Stimulated activated CD8-positive, alpha-beta memory T cell treated with anti-CD3 and anti-CD28 coated beads, Interleukin-4, amount 100 ng/mL, for 48 hours (primary cell): ENCODE measurements around the gene HAAO.

Experiments
- DNase-seq: peaks from one replicate; pipeline ENCODE4 v3.0.0-alpha.2; 2020

Gene HAAO

GRCh38 chr2:42792087-42792582 lies 248 bp downstream of the HAAO start:
- no peak for DNase-seq

GRCh38 chr2:42791606-42792005 lies 777 bp downstream of the HAAO start:
- DNase-seq: no peak

- DNase-seq: no peak
Observed at GRCh38 chr2:42789751-42790150, 2.6 kb downstream of the HAAO start.

- peak; percentile 17 for DNase-seq
Observed at GRCh38 chr2:42788882-42789281, 3.5 kb downstream of the HAAO start.

DNA sequence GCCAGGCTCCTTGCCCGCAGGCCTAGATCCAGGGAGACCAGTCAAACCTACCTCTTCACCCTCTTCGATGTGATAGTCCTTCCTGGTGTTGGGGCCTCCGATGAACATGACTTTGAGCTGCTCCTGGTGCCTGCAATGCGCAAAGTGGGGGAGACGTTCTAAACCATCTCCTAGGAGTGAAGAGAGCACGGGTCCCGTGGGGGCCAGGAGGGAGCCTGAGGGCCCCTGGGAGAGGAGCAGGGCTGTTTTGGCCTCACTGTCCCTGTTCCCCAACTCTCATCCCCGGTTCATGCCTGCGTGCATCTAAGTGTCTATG lies 3.9 kb downstream of the HAAO start:
- DNase-seq: peak; percentile 13

DNA sequence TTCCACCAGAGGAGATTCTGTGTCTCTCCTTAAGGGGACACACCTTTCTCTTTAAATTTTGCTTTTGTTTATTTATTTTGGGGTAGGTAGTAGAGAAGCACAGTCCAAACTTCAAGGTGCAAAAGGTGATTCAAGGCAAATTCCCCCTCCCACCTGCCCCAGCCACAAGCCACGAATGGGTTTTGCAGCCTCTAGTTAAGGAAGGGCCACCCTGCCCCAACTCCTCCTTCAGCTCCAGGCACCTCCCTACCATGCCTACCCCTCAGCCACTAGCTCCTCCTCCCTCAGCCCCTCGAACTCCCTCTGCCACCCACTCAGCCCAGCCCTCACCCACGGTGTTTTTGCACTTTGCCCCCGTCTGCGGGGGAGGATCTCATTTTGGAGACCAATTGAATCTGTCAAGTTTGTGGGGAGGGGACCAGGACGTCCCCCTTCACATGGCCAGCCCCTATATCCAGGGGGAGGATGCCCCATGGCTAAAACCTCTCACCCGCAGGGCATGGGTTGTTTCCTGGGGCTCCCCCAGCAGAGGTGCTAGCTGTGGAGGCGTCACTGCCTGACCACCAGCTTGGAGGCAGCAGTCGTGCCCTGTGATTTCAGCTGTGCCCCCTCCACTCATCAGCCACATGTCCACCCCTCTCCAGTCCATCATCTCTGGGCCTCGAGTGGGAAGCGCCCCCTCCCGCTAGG lies 4.5 kb downstream of the HAAO start:
- peak; percentile 27 for DNase-seq

GRCh38 chr2:42787424-42787787 lies 5.0 kb downstream of the HAAO start:
- DNase-seq: peak; percentile 19

- peak; percentile 16 for DNase-seq
Observed at GRCh38 chr2:42786561-42787345, 5.6 kb downstream of the HAAO start.

- DNase-seq: peak; percentile 13
Observed at GRCh38 chr2:42784204-42784880, 8.0 kb downstream of the HAAO start.

DNA sequence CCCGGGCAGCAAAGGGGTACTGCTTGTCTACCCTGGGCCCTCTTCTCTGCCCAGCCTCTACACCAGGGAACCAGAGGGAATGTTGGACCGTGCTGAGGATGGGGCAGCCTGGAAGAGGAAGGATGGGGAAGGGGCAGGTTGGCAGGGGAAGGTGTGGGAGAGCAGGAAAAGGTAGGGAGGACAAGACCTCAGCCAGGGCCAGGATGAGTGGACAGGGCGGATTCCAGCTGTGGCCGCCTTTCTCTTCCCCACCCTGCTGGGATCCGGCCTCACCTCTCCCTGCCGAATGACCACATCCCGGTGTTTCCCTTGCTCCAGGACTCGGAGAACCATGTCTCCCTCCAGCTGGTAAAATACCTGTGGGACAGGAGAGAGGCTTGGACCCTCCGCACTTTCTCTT lies 8.9 kb downstream of the HAAO start:
- no peak for DNase-seq

GRCh38 chr2:42781181-42781580 lies 11.2 kb downstream of the HAAO start:
- no peak for DNase-seq

GRCh38 chr2:42777883-42778805 lies 14.2 kb downstream of the HAAO start:
- DNase-seq: no peak

- DNase-seq: no peak
Observed at GRCh38 chr2:42775810-42776209, 16.6 kb downstream of the HAAO start.

DNA sequence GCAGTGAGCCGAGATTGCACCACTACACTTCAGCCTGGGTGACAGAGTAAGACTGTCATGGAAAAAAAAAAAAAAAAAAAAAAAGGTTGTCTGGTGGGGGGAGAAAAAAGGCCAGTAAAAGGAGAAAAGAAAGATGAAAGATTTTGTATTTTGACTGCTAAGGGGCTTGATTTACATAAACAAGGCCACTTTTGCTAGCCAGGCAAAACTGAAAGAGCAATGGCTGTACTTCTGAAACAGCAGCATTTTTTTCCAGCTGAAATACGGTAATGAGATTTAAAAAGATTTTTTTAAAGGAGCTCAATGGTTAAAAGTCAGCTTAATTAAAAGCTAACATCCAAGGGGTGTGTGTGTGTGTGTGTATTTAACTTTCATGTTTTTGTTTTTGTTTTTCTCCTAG lies 17.2 kb downstream of the HAAO start:
- no peak for DNase-seq

- no peak for DNase-seq
Observed at GRCh38 chr2:42771546-42772153, 20.7 kb downstream of the HAAO start.

- DNase-seq: peak; percentile 25
Observed at GRCh38 chr2:42770288-42771131, 21.9 kb downstream of the HAAO start.

DNA sequence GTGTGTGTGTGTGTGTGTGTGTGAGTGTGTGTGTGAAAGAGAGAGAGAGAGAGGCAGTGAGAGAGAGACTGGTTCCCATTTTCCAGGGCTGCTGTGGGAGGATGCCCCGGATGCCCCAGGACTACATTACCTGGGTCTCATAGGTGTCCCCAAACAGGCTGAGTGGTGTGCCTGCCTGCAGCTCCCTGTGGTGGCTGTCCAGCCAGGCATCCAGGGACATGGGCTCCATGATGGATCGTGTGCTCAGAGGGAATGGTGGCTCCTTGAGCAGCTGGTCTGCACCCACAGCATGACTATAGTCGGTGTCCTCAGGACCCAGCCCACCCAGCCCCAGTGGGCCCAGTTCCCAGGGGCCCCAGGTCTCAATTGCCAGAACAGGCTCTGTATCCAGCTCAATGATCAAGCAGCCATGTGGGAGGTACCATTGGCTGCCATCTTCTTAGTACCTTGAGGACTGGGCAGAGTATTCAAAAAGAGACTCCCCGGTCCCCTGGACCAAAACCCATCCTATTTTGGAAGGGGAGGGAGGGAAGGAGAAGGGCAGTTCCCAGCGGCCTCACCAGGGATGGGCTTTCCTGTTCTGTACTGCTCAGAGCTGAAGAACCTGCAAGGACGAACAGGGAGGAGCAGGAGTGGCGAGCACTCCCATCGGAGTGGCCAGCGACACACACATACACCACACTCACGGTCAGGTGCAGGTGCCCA lies 22.6 kb downstream of the HAAO start:
- DNase-seq: no peak

- DNase-seq: no peak
Observed at GRCh38 chr2:42768706-42769256, 23.6 kb downstream of the HAAO start.

- DNase-seq: peak; percentile 16
Observed at GRCh38 chr2:42767899-42768705, 24.3 kb downstream of the HAAO start.
